ENCODE measurements around the gene SLC16A1.

GRCh38 chr1:112957133-112957812 lies 1.3 kb upstream of the SLC16A1 start:
- TF ChIP-seq POLR2A (IDR thresholded peaks at IDR 0.05; ENCODE audit: low read depth, low read length) (no peak), POLR2AphosphoS5 (IDR thresholded peaks at IDR 0.05; ENCODE audit: insufficient read depth, low read depth, low read length) (no peak), CTCF (IDR thresholded peaks at IDR 0.05; ENCODE audit: extremely low read depth in 1 of 2, insufficient read depth in 1 of 2, low read depth in 1 of 2, low read length in 2 of 2) (no peak), JUN (IDR thresholded peaks at IDR 0.05; ENCODE audit: borderline replicate concordance, insufficient read depth, insufficient read length, low read depth) (no peak), MYC (IDR thresholded peaks at IDR 0.05; ENCODE audit: low read depth, low read length) (no peak)

All from endothelial cell of umbilical vein (primary cell).